Measurements from ENCODE around the gene BBIP1. TPM values are rescaled to one million over a fixed set of nuclear protein-coding genes. Genes with fewer than 3 reads are reported as not detected.
A peak's percentile ranks its signal among the peaks of the same experiment; 100 is the strongest.

The BBIP1 gene
- total RNA-seq, 1 donor from 2014 or later = 25.3 TPM

DNA sequence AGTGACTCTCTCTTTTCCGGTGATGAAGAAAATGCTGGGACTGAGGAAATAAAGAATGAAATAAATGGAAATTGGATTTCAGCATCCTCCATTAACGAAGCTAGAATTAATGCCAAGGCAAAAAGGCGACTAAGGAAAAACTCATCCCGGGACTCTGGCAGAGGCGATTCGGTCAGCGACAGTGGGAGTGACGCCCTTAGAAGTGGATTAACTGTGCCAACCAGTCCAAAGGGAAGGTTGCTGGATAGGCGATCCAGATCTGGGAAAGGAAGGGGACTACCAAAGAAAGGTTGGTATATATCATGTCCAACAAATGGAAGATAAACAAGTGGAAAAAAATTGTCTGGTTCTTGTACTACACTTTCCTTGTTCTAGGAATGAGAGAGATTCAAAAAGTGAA is 37.7 kb downstream of the BBIP1 start:
- Histone ChIP-seq H3K9me3 (no peaks in the 10 kb centered on the region), H3K36me3 (peaks cover 59% of the 10 kb centered on the region), H3K4me1 (peaks cover 3% of the 10 kb centered on the region), H3K4me3 (no peak overlapping the region), H3K27ac (no peak overlapping the region), H3K27me3 (no peaks in the 10 kb centered on the region)
- ATAC-seq (no peak), DNase-seq (no peak)
- TF ChIP-seq, protein P1, sequence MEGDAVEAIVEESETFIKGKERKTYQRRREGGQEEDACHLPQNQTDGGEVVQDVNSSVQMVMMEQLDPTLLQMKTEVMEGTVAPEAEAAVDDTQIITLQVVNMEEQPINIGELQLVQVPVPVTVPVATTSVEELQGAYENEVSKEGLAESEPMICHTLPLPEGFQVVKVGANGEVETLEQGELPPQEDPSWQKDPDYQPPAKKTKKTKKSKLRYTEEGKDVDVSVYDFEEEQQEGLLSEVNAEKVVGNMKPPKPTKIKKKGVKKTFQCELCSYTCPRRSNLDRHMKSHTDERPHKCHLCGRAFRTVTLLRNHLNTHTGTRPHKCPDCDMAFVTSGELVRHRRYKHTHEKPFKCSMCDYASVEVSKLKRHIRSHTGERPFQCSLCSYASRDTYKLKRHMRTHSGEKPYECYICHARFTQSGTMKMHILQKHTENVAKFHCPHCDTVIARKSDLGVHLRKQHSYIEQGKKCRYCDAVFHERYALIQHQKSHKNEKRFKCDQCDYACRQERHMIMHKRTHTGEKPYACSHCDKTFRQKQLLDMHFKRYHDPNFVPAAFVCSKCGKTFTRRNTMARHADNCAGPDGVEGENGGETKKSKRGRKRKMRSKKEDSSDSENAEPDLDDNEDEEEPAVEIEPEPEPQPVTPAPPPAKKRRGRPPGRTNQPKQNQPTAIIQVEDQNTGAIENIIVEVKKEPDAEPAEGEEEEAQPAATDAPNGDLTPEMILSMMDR (IDR thresholded peaks at IDR 0.05) = no peak
- intact Hi-C loops (cut with DNase I) = no loop called here

DNA sequence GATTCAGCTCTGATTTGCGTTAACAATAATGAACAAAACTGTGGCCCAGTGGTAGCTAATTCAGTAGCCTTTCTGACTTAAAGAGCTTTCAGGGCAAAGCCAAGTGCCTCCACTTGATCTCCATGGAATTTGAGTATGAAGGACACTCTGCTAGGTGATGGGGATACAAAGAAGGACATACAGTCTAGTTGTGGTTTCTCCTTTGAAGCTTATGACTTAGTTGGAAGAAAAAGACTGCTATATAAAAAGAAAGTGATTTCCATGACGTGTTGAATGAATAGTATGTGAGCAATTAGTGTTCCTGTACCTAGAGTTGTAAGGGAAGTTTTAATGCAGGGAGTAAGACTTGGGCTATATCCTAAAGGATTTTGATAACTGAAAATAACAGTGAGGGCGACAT is 39.0 kb downstream of the BBIP1 start:
- no peak for ATAC-seq
- H3K27me3 ChIP-seq = no peaks in the 10 kb centered on the region
- H3K36me3 ChIP-seq = peaks cover 47% of the 10 kb centered on the region
- H3K27ac ChIP-seq = no peak overlapping the region
- H3K4me1 ChIP-seq = no peaks in the 10 kb centered on the region
- TF ChIP-seq, protein P1 (IDR thresholded peaks at IDR 0.05) = no peak
- H3K4me3 ChIP-seq = no peak overlapping the region
- intact Hi-C loops (cut with DNase I) = no loop called here
- DNase-seq = no peak
- no peaks in the 10 kb centered on the region for H3K9me3 ChIP-seq

DNA sequence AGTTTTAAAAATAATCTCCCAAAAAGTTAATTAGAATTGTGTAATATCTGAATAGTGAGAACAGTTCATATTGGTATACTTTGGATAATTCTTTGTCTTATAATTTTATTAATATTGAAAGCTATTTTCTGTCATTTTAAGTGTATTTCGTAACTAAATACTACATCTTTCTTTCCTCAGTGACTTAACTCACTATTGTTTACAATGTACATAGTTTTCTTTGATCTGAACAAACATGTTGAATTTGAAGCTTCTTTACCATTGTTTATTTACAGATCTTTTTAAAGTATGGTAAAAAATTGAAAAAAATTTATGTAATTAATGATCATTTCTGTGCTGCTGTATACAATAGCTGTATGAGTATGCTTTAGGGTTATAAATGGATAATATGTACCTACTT is 42.2 kb downstream of the BBIP1 start:
- ATAC-seq (no peak), DNase-seq (no peak)
- no peak overlapping the region for H3K4me3 ChIP-seq
- no peaks in the 10 kb centered on the region for H3K9me3 ChIP-seq
- intact Hi-C loops (cut with DNase I) = no loop called here
- no peak overlapping the region for H3K27ac ChIP-seq
- TF ChIP-seq, protein P1 (IDR thresholded peaks at IDR 0.05) = no peak
- H3K27me3 ChIP-seq = no peaks in the 10 kb centered on the region
- peaks cover 11% of the 10 kb centered on the region for H3K4me1 ChIP-seq
- peaks cover 22% of the 10 kb centered on the region for H3K36me3 ChIP-seq

DNA sequence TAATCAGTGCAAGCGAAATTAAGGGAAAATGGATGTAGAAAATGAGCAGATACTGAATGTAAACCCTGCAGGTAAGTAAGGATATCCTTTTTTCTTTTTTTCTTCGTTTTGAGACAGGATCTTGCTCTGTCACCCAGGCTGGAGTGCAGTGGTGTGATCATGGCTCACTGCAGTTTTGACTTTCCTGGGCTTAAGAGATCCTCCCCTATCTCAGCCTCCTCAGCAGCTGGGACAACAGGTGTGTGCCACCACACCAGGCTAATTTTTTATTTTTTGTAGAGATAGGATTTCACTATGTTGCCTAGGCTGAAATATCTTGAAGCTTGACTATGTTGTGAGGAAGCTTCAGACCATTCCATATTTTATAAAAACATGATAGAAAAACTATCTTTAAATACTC is 43.0 kb downstream of the BBIP1 start:
- Histone ChIP-seq H3K27ac (no peak overlapping the region), H3K4me1 (peaks cover 14% of the 10 kb centered on the region), H3K27me3 (no peaks in the 10 kb centered on the region), H3K36me3 (peaks cover 14% of the 10 kb centered on the region), H3K4me3 (no peak overlapping the region), H3K9me3 (no peaks in the 10 kb centered on the region)
- intact Hi-C loops (cut with DNase I) = no loop called here
- DNase-seq = no peak
- ATAC-seq = no peak
- TF ChIP-seq, protein P1 (IDR thresholded peaks at IDR 0.05) = no peak

DNA sequence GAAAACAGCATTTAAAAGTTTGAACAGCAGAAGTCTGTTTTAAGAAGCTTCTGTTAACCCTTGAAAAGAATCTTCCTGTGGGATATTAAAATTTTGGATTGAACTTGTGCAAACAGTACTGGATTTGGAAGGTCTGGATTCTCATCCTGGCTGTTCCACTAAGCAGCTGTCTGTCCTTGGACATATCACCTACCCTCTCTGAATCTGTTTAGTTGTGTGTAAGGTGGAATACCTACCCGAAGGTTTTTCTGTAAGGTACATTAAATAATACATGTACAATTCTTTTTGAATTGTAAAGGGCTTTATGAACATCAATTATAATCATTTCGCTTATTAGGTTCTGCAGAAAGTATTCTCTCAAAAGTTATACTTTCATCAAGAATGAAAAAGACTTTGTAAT is 45.0 kb downstream of the BBIP1 start:
- Histone ChIP-seq H3K36me3 (peaks cover 9% of the 10 kb centered on the region), H3K27me3 (no peaks in the 10 kb centered on the region), H3K4me1 (peaks cover 21% of the 10 kb centered on the region), H3K27ac (no peak overlapping the region), H3K9me3 (no peaks in the 10 kb centered on the region), H3K4me3 (peak overlapping the region; percentile 89)
- TF ChIP-seq, protein P1 (IDR thresholded peaks at IDR 0.05) = no peak
- DNase-seq (no peak), ATAC-seq (no peak)
- intact Hi-C loops (cut with DNase I) = no loop called here
